ENCODE results near the gene OCLN.
"Not testable (repeated sequence)": the region's sequence is repeated elsewhere in the genome, so short reads cannot be mapped to it uniquely, and the experiment has no call there.

The OCLN gene

DNA sequence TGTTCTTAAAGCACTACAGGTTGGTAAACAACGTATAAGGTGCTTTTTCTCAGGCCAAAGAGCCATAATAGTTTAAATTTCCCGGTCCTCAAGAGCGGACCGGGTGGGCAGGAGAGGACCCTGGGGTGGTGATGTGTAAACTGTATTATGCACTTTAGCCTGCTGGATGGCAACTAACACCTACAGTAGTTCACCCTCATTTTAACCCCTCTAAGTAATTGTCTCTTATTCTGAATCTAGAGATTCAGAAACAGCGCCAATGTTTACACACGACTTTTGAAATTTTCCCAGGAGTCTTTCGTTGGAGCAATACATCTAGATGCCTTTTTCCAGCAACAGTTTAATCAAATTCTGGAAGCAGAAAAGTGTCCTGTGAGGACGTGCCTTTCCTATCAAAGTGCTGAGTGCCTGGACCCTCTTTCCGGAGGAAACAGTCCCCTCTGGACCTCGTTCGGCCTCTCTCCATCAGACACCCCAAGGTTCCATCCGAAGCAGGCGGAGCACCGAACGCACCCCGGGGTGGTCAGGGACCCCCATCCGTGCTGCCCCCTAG is 676 bp upstream of the OCLN start:
- DNase-seq: no peak

DNA sequence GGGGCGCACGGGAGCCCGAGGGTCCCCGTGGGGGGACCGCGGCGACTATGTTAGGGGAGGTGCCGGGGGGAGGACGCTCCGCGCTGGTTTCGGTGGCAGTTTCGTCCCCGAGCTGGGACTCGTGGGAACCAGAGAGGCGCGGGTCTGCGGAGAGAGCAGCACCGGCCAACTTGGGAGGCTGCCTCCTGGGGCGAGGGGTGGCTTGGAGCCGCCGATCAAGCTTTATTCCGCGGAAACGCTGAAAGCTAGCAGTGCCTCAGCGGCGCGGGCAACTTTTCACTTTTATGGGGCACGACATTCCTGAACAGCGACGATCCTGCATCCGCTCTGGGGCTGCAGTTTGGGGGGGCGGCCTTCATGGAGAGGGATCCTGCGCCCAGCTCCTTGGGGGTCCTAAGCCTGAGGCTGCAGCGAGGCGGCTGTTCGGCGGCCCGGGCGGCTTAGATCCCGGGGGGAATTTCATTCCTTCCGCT is 369 bp downstream of the OCLN start:
- DNase-seq: no peak

- peak; percentile 59 for DNase-seq
Observed at GRCh38 chr5:69493396-69494133, 975 bp downstream of the OCLN start.

DNA sequence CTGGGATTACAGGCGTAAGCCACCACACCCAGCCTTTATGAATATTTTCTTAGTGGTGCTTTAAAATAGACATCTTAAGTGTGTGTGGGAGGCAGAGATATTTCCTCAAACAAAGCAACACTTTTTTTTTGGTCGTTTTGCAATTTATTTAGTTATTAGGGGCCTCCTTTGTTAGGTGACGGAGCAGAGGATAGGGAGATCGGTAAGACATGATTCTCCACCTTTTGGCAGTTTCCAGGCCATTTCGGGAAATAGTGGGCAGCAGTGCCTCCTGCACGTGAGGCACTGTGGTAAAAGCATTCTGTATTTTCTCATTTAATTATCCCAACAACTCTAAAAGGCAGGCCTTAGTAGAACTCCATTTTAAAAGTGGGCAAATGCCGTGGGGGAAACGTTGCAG is 1.9 kb downstream of the OCLN start:
- no peak for DNase-seq

GRCh38 chr5:69497006-69497520 is 4.5 kb downstream of the OCLN start:
- no peak for DNase-seq

DNA sequence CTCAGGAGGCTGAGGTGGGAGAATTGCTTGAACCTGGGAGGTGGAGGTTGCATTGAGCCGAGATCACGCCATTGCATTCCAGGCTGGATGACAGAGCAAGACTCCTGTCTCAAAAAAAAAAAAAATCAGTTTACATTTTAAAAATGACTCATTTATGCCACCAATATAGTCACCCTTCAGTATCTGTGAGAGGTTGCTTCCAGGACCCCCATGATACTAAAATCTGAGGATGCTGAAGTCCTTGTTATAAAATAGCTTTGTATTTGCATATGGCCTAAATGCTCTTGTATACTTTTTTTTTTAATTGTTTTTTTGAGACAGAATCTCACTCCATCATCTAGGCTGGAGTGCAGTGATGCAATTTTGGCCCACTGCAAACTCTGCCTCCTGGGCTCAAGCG is 5.8 kb downstream of the OCLN start:
- no peak for DNase-seq

DNA sequence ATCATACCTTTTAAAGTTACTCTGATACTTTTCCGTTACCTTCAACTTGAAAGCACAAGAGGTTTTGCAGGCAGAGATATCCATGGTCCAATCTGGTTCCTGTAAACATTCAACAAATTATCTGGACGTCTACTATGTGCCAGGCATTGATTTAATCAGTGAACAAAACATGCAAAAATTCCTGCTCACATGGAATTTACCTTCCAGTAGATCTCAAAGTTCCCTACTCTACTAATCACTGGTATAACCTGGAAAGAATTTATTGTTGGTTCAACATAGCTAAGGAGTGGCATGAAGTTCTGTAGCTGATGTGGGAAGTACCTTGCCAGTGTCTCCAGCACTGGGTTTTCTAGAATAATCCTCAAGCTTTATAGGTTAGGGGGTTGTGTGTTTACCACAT is 9.8 kb downstream of the OCLN start:
- no peak for DNase-seq

- DNase-seq: no peak
Observed at GRCh38 chr5:69502767-69503488, 10.3 kb downstream of the OCLN start.

GRCh38 chr5:69504036-69504435 is 11.4 kb downstream of the OCLN start:
- DNase-seq: no peak

DNA sequence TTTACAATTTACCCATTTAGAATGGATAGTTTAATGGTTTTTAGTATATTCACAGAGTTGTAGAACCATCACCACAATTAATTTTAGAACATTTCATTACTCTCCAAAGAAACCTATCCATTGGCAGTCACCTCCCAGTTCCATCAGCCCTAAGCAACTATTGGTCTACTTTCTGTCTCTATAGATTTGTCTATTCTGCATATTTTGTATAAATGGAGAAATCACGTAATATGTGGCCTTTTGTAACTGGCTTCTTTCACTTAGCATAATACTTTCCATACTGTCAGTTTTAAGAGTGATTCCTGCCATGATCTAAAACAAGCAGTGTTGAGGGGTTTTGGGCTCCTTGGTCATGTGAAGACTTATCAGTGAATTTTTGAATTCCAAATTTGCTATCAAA is 12.7 kb downstream of the OCLN start:
- DNase-seq: no peak

DNA sequence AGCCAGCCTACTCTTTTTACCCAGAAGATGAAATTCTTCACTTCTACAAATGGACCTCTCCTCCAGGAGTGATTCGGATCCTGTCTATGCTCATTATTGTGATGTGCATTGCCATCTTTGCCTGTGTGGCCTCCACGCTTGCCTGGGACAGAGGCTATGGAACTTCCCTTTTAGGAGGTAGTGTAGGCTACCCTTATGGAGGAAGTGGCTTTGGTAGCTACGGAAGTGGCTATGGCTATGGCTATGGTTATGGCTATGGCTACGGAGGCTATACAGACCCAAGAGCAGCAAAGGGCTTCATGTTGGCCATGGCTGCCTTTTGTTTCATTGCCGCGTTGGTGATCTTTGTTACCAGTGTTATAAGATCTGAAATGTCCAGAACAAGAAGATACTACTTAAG is 16.6 kb downstream of the OCLN start:
- DNase-seq: no peak

DNA sequence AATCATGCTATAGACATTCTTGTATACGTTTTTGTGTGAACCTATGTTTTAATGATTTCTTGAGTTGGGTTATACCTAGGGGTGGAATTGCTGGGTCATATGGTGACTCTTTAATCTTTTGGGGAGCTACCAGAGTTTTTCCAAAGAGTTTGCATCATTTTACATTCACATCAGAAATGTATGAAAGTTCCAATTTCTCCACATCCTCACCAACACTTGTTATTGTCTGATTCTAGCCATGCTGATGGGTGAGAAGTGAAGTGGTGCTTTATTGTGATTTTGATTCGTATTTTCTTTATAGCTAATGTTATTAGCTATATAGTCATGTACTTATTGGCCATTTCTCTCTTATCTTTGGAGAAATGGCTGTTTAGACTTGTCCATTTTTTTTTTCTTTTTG is 18.1 kb downstream of the OCLN start:
- DNase-seq: no peak

DNA sequence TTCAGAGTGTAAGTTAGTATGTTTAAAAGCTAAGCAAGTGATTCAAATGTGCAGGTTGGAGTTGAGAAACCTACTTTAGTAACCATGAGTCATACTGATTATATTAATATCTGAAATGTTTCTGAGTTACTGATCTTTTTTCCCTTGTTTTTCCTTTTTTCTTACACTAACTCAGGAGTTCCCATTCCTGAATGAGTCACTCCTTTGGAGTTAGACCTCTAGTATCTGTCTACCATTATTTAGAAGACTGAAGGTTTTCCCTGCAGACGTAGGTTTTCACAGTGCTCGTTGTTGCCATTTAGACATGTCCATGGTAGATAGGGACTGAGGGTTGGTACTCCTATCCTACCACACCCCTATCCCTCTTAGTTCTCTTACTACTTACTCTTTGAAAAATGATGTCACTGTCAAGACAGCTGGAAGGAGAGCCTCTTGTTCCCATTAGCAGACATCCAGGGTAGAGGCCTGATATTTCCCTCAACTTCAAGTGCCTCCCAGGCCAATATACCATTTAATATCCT is 20.2 kb downstream of the OCLN start:
- DNase-seq: no peak

DNA sequence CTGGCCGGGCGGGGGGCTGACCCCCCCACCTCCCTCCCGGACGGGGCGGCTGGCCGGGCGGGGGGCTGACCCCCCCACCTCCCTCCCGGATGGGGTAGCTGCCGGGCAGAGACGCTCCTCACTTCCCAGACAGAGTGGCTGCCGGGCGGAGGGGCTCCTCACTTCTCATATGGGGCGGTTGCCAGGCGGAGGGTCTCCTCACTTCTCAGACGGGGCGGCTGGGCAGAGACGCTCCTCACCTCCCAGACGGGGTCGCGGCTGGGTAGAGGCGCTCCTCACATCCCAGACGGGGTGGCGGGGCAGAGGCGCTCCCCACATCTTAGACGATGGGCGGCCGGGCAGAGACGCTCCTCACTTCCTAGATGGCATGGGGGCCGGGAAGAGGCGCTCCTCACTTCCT is 23.0 kb downstream of the OCLN start:
- DNase-seq: not testable (repeated sequence)

- DNase-seq: no peak
Observed at GRCh38 chr5:69516769-69517168, 24.2 kb downstream of the OCLN start.

GRCh38 chr5:69517763-69518212 is 25.2 kb downstream of the OCLN start:
- DNase-seq: no peak

DNA sequence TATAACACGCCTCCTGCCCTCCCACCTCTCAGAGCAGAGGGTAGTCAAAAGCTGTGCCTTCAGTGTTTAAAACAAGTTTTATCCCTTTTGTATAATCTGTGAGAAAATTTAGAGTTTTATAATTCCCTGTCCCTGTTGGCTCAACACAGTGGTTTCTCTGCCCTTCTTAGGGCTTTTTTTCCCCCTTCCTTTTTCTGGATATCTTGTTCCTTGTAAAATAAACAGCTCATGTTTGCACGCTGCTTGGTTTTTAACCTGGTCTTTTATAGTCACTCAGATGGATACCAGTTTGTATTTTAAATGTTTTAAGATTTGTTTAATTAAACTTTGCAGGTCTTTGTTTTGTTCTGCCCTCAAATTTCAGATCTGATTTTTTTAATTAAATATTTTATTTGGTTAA is 26.7 kb downstream of the OCLN start:
- DNase-seq: no peak

DNA sequence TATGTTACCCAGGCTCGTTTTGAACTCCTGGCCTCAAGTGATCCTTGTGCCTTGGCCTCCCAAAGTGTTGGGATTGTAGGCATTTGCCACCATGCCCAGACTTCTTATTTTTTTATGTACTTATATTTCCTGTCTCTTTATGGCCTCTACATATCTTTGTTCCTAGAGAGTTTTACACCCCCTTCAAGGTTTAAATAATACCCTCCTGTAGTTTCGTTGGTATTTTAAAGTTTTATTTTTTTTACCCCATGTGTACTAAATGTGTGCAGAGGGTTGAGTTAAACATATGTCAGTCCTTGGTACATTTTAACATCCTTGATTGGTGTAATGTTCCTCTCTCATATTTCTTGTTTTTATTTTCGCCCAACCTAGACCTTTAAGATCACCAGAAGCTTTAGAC is 29.4 kb downstream of the OCLN start:
- no peak for DNase-seq

- no peak for DNase-seq
Observed at GRCh38 chr5:69525490-69525889, 32.9 kb downstream of the OCLN start.

DNA sequence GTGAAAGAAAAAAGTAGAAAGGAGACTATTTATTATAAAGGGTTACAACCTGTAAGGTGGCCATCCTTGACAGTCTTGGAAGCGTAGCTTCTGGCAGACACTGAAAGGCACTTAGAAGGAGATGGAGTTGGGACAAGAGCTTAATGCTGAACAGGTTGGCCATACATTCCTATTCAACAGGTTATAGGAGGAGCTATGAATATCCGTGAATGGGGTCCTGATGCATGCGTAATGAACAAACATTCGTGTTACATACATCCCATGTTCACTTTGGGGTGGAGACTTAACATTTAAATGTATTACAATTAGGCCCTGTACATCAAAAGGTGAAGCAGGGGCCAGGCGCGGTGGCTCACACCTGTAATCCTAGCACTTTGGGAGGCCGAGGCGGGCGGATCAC is 34.1 kb downstream of the OCLN start:
- DNase-seq: no peak

GRCh38 chr5:69527128-69527770 is 34.7 kb downstream of the OCLN start:
- DNase-seq: no peak

DNA sequence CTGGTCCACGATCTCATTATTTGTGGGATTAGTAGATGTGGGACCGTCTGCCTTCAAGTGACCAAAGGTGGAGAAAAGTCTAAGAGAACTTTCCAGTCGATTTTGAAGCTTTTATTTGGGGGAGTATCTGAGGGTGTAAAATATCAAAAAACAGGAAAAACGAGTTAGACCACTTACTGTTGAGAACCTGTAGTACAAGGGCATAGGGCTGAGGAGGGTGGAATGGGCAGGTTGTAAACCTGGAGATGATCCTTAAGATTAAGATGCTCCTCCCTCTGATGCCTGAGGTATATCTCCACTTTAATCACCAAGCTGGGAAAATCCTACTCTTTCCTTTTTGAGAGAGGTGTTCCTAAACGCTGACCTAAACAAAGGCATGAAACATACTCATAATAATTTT is 35.4 kb downstream of the OCLN start:
- DNase-seq: no peak

GRCh38 chr5:69528609-69529008 is 36.0 kb downstream of the OCLN start:
- DNase-seq: no peak
